Measurements from ENCODE around the gene CC2D1B. TPM values are rescaled to one million over a fixed set of nuclear protein-coding genes. Genes with fewer than 3 reads are reported as not detected.
A peak's percentile ranks its signal among the peaks of the same experiment; 100 is the strongest.

Gene CC2D1B
- total and polyA plus RNA-seq, 9 of the 15 experiments (the other 6 are each of a cell fraction or from before 2014, with no cell fraction given), result 1.2 to 33.6 (median 25.5) TPM

DNA sequence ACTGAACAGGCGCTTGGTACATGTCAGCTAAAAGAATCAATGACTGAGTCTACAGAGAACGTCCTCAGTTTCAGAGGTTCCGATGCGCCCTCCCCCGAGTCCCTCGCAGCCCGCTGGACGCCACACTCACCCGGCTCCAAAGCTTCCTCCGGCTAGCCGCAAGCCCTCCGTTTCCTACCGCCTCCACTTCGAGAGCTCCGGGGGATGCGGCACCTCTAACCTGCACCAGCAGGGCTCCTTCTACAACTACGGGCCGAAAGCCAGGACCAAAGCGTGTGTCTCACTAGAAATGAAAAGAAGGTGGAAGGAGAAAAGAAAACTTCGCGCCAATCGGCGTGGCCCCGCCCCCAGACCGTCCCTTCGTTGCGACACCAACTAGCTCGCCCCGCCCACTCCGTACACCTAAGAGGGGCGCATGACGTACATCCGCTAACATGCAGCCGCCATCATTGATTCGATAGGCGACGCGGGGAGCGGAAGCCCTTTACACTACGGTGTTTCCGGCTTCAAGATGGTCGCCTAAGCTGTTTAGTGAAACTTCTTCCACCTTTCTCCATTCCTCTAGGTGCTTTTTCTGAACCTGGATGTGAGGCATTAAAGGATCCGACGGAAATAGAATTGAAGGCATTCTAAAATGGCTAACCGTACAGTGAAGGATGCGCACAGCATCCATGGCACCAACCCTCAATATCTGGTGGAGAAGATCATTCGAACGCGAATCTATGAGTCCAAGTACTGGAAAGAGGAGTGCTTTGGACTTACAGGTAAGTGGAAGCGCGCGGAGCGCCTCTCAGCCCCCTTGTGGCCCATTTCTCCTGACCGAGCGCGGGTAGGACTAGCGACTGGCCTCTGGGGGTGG, 38.3 kb upstream of the CC2D1B start, which contains the start of the genes ORC1 and PRPF38A (continued):
- TF ChIP-seq POLR2A (conservative IDR thresholded peaks at IDR 0.05) (peak; percentile 98), MEIS2 (IDR thresholded peaks at IDR 0.05; ENCODE audit: partially characterized antibody) (no peak), NR3C1 (CRISPR knock-in tag; IDR thresholded peaks at IDR 0.05) (no peak), ZNF146 (CRISPR knock-in tag; IDR thresholded peaks at IDR 0.05; ENCODE audit: unreplicated experiment) (no peak), ETV5 (CRISPR knock-in tag; IDR thresholded peaks at IDR 0.05; ENCODE audit: low read depth) (peak; percentile 89), HNRNPL (IDR thresholded peaks at IDR 0.05; ENCODE audit: low read depth, low read length) (no peak), ZBTB7A (IDR thresholded peaks at IDR 0.05; ENCODE audit: borderline replicate concordance, control insufficient read depth, low read depth, low read length) (no peak), ZNF133 (CRISPR knock-in tag; IDR thresholded peaks at IDR 0.05) (no peak), PHB (CRISPR knock-in tag; IDR thresholded peaks at IDR 0.05) (no peak), MEF2A (IDR thresholded peaks at IDR 0.05; ENCODE audit: control insufficient read depth, low read depth, low read length) (no peak), ZNF766 (CRISPR knock-in tag; conservative IDR thresholded peaks at IDR 0.05) (peak; percentile 59; the same call in 1 of the 2 replicates), CHD2 (IDR thresholded peaks at IDR 0.05; ENCODE audit: low read depth, low read length) (no peak), ZC3H4 (CRISPR knock-in tag; IDR thresholded peaks at IDR 0.05; ENCODE audit: borderline replicate concordance) (no peak), NCOA6 (IDR thresholded peaks at IDR 0.05) (no peak)
- TF ChIP-seq, protein P1, sequence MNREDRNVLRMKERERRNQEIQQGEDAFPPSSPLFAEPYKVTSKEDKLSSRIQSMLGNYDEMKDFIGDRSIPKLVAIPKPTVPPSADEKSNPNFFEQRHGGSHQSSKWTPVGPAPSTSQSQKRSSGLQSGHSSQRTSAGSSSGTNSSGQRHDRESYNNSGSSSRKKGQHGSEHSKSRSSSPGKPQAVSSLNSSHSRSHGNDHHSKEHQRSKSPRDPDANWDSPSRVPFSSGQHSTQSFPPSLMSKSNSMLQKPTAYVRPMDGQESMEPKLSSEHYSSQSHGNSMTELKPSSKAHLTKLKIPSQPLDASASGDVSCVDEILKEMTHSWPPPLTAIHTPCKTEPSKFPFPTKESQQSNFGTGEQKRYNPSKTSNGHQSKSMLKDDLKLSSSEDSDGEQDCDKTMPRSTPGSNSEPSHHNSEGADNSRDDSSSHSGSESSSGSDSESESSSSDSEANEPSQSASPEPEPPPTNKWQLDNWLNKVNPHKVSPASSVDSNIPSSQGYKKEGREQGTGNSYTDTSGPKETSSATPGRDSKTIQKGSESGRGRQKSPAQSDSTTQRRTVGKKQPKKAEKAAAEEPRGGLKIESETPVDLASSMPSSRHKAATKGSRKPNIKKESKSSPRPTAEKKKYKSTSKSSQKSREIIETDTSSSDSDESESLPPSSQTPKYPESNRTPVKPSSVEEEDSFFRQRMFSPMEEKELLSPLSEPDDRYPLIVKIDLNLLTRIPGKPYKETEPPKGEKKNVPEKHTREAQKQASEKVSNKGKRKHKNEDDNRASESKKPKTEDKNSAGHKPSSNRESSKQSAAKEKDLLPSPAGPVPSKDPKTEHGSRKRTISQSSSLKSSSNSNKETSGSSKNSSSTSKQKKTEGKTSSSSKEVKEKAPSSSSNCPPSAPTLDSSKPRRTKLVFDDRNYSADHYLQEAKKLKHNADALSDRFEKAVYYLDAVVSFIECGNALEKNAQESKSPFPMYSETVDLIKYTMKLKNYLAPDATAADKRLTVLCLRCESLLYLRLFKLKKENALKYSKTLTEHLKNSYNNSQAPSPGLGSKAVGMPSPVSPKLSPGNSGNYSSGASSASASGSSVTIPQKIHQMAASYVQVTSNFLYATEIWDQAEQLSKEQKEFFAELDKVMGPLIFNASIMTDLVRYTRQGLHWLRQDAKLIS (CRISPR knock-in tag; IDR thresholded peaks at IDR 0.05), result peak; percentile 19; the same call in 1 of the 2 replicates
- TF ChIP-seq, protein P2, sequence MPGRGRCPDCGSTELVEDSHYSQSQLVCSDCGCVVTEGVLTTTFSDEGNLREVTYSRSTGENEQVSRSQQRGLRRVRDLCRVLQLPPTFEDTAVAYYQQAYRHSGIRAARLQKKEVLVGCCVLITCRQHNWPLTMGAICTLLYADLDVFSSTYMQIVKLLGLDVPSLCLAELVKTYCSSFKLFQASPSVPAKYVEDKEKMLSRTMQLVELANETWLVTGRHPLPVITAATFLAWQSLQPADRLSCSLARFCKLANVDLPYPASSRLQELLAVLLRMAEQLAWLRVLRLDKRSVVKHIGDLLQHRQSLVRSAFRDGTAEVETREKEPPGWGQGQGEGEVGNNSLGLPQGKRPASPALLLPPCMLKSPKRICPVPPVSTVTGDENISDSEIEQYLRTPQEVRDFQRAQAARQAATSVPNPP (IDR thresholded peaks at IDR 0.05; ENCODE audit: borderline replicate concordance, insufficient read depth, insufficient read length), result no peak
- TF ChIP-seq, protein P3, sequence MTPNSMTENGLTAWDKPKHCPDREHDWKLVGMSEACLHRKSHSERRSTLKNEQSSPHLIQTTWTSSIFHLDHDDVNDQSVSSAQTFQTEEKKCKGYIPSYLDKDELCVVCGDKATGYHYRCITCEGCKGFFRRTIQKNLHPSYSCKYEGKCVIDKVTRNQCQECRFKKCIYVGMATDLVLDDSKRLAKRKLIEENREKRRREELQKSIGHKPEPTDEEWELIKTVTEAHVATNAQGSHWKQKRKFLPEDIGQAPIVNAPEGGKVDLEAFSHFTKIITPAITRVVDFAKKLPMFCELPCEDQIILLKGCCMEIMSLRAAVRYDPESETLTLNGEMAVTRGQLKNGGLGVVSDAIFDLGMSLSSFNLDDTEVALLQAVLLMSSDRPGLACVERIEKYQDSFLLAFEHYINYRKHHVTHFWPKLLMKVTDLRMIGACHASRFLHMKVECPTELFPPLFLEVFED (CRISPR knock-in tag; conservative IDR thresholded peaks at IDR 0.05), result peak; percentile 39; the same call in 1 of the 2 replicates
- TF ChIP-seq, protein P4, sequence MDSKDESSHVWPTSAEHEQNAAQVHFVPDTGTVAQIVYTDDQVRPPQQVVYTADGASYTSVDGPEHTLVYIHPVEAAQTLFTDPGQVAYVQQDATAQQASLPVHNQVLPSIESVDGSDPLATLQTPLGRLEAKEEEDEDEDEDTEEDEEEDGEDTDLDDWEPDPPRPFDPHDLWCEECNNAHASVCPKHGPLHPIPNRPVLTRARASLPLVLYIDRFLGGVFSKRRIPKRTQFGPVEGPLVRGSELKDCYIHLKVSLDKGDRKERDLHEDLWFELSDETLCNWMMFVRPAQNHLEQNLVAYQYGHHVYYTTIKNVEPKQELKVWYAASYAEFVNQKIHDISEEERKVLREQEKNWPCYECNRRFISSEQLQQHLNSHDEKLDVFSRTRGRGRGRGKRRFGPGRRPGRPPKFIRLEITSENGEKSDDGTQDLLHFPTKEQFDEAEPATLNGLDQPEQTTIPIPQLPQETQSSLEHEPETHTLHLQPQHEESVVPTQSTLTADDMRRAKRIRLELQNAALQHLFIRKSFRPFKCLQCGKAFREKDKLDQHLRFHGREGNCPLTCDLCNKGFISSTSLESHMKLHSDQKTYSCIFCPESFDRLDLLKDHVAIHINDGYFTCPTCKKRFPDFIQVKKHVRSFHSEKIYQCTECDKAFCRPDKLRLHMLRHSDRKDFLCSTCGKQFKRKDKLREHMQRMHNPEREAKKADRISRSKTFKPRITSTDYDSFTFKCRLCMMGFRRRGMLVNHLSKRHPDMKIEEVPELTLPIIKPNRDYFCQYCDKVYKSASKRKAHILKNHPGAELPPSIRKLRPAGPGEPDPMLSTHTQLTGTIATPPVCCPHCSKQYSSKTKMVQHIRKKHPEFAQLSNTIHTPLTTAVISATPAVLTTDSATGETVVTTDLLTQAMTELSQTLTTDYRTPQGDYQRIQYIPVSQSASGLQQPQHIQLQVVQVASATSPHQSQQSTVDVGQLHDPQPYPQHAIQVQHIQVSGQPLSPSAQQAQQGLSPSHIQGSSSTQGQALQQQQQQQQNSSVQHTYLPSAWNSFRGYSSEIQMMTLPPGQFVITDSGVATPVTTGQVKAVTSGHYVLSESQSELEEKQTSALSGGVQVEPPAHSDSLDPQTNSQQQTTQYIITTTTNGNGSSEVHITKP (IDR thresholded peaks at IDR 0.05; ENCODE audit: partially characterized antibody), result no peak
